ENCODE results near the gene TRIP4.
"Not testable (repeated sequence)": the region's sequence is repeated elsewhere in the genome, so short reads cannot be mapped to it uniquely, and the experiment has no call there.

TRIP4 gene

DNA sequence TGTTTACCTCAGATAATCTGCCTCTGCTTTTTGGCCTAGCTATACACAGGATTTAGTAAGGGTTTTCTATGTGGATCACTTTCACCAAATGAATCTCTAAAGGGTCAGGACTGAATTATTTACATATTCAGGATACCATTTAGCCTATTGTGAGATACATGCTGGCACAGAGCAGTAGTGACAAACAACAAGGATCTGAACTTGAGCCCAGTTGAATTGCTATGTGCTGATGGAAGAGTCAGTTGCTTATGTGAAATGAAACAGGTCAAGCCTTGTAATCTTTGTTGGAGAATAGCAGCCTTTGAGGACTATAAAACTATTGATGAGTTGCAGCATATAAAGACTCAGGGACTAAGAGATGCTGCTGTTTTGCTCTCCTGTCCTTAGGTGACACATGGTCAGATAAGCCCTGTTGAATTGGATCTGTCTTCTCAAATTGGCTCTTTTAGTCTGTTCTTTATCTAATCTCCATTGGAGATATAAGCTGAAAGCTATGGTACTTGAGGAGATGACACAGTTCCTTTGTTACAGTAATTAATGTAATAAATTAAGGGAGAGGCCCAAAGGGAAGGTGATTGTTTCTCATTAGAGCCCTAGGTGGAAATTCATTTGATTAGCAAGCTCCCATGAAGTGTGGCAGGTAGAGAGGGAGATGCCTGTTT lies 103.1 kb downstream of the TRIP4 start:
- no peak for TF ChIP-seq JUND (IDR thresholded peaks at IDR 0.05; ENCODE audit: low read depth)
- in situ Hi-C loops (cut with HindIII; ENCODE audit: low pct_unique_long_range_greater_than_20kb, low sequenced_read_pairs): no loop called here
- DNase-seq (ENCODE audit: low read depth in 1 of 2, low spot score in 1 of 2): no peak

DNA sequence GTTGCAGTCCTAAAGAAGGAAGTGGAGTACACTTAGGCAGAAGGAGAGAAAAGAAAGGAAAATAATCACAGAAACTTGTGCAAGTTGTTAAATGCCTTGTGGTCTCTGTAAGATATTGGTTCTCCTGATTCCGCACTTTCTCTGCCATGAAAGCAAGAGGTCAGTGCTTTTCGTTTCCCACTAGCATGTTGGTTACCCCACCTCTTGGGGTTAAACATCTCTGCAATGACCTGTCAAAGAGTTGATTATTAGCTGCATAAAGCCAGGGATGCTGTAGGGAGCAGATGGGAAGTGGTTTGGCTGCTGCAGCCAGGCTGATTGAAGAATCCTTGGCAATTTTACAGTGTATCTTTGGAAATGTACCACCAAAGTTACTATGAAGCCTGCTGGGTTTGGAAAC lies 106.0 kb downstream of the TRIP4 start:
- in situ Hi-C loops (cut with HindIII; ENCODE audit: low pct_unique_long_range_greater_than_20kb, low sequenced_read_pairs): no loop called here
- no peak for DNase-seq (ENCODE audit: low read depth in 1 of 2, low spot score in 1 of 2)
- no peak for TF ChIP-seq JUND (IDR thresholded peaks at IDR 0.05; ENCODE audit: low read depth)

DNA sequence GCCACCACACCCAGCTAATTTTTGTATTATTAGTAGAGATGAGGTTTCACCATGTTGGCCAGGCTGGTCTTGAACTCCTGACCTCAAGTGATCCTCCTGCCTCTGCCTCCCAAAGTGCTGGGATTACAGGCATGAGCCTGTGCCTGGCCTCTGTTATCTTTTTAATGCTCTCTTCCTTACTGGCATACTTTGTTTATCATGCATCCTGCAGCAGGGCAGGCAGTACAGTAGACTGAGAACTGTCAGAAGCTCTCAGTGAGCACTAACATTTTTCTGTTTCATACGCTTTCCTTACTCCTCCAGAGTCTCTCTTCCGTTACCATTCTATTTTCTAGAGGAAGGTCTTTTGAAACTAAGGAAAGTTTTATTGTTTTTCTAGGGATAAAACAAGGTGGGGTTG lies 108.3 kb downstream of the TRIP4 start:
- DNase-seq (ENCODE audit: low read depth in 1 of 2, low spot score in 1 of 2); in situ Hi-C loops (cut with HindIII; ENCODE audit: low pct_unique_long_range_greater_than_20kb, low sequenced_read_pairs): not testable (repeated sequence)

DNA sequence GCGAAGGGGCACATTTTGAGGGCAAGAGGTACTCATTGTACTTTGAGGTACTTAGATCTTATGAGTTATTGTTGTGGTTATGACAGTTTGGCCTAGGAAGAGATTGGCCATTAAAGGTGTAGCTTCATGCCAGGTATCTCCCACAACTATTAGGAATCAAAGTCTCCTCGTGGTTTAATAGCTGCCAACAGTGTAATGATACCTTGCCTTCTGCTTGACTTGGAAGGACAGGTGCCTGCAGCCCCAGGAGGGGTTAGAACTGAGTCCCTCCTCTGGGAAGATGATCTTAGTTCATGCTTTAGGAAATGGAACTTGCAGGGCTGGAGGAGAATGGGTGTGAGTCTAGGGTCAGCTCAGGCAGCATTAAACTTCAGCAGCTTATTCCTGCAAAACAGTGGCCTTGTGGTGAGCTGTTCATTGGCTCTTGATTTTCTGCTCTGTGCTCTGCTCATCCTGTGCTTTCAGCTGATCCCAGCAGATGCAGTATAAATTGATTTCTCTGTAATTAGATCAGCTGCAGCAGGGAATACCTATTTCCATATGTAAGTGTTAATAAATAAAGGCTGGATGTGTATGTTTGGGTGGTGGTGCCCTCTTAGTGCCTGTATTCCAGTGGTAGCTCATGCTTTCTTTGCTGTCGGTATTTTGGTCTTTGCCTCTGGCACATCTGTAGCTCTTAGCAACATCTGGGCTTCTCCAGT lies 113.2 kb downstream of the TRIP4 start:
- TF ChIP-seq JUND (IDR thresholded peaks at IDR 0.05; ENCODE audit: low read depth): no peak
- DNase-seq (ENCODE audit: low read depth in 1 of 2, low spot score in 1 of 2): no peak
- in situ Hi-C loops (cut with HindIII; ENCODE audit: low pct_unique_long_range_greater_than_20kb, low sequenced_read_pairs): no loop called here

DNA sequence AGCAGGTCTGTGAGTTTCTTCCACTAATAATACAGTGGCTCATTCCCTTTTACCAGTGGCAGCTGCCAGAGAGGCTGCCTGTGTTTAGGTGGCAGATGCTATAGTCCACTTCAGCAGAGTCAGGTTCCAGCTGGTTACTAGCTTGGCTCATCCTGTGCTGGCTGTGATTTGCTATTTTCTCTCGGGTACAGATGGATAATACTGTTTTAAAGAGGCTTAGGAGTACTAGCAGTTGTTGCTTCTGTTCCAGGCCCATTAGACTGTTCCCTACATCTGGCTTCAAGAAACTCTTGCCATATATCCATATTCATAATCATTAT lies 113.7 kb downstream of the TRIP4 start:
- no peak for DNase-seq (ENCODE audit: low read depth in 1 of 2, low spot score in 1 of 2)
- in situ Hi-C loops (cut with HindIII; ENCODE audit: low pct_unique_long_range_greater_than_20kb, low sequenced_read_pairs): no loop called here
- no peak for TF ChIP-seq JUND (IDR thresholded peaks at IDR 0.05; ENCODE audit: low read depth)

DNA sequence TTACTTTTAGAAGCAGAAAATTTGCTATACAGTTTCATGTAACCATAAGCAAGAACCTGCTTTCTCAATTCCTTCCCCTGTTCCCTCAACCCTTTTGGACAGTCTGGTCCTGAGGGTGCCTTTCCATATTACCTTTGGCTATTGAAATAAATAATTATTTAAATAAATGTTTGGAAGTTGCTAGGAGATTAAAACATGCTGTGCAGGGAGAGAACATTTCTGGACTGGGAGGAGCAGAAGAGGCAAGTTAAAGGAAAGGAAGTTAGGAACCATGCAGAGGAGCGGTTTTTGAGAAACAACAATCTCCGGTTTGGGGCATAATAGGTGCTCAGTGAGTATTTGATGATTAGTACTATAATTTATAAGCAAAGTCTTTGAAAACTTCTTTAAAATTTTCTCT lies 114.5 kb downstream of the TRIP4 start:
- TF ChIP-seq JUND (IDR thresholded peaks at IDR 0.05; ENCODE audit: low read depth): no peak
- in situ Hi-C loops (cut with HindIII; ENCODE audit: low pct_unique_long_range_greater_than_20kb, low sequenced_read_pairs): no loop called here
- no peak for DNase-seq (ENCODE audit: low read depth in 1 of 2, low spot score in 1 of 2)

DNA sequence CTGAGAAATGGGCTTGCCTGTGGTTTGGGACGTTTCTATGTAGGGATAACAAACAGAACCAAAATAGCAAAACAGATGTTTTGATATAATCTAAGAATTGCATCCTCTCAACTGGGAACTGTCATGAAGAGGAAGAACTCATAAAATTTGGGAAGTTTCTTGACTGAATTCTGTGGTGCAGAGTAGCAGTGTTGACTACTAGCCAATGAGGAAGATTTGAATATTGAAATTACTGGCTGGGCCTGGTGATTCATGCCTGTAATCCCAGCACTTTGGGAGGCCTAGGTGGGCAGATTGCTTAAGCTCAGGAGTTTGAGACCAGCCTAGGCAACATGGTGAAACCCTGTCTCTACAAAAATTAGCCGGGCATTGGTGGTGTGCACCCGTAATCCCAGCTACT lies 114.9 kb downstream of the TRIP4 start:
- in situ Hi-C loops (cut with HindIII; ENCODE audit: low pct_unique_long_range_greater_than_20kb, low sequenced_read_pairs): no loop called here

DNA sequence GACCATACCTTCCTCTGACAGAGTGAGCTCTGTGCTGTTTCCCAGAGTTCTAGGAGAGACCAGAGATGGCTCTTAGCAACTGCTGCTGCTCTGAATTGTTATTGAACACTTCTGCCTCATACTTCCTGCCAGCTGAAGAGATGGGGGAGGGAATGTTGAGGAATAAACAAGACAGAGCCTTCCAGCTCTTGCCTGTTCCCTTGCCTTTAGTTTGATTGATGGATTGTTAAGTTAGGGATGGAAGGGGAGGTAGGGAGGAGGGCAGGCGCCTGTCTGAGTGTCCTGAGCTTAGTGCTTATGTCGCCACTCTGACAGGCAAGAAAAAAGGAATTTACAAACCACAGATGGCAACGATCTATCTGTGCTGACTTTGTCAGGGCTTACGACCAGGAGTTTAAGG lies 115.6 kb downstream of the TRIP4 start:
- no peak for DNase-seq (ENCODE audit: low read depth in 1 of 2, low spot score in 1 of 2)
- in situ Hi-C loops (cut with HindIII; ENCODE audit: low pct_unique_long_range_greater_than_20kb, low sequenced_read_pairs): no loop called here
- no peak for TF ChIP-seq JUND (IDR thresholded peaks at IDR 0.05; ENCODE audit: low read depth)

More for the DNA sequence above, 114.9 kb downstream of the TRIP4 start:
- no peak for DNase-seq (ENCODE audit: low read depth in 1 of 2, low spot score in 1 of 2)
- no peak for TF ChIP-seq JUND (IDR thresholded peaks at IDR 0.05; ENCODE audit: low read depth)

DNA sequence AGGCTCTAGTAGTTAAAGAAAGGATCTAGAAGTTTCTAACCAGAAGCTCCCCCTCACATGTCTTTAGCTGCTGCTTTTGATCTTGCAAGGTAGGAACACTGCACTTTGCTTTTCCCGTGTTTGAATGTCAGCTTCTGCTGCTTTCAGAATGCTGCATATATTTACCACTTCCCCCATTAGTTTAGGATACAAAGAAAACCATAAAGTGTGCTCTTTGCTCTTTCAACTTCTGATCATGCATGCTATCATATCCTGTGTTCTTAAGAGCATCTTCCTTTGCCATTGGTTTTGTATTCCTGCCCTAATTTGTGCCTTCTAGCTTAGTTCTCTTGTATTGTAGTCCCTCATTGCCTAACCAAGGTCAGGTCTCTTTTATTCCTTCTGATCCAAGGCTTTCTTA lies 116.0 kb downstream of the TRIP4 start:
- TF ChIP-seq JUND (IDR thresholded peaks at IDR 0.05; ENCODE audit: low read depth): no peak
- in situ Hi-C loops (cut with HindIII; ENCODE audit: low pct_unique_long_range_greater_than_20kb, low sequenced_read_pairs): no loop called here
- no peak for DNase-seq (ENCODE audit: low read depth in 1 of 2, low spot score in 1 of 2)
